ENCODE results near the gene ZNF646.
"Not testable (repeated sequence)": the region's sequence is repeated elsewhere in the genome, so short reads cannot be mapped to it uniquely, and the experiment has no call there.

The ZNF646 gene

DNA sequence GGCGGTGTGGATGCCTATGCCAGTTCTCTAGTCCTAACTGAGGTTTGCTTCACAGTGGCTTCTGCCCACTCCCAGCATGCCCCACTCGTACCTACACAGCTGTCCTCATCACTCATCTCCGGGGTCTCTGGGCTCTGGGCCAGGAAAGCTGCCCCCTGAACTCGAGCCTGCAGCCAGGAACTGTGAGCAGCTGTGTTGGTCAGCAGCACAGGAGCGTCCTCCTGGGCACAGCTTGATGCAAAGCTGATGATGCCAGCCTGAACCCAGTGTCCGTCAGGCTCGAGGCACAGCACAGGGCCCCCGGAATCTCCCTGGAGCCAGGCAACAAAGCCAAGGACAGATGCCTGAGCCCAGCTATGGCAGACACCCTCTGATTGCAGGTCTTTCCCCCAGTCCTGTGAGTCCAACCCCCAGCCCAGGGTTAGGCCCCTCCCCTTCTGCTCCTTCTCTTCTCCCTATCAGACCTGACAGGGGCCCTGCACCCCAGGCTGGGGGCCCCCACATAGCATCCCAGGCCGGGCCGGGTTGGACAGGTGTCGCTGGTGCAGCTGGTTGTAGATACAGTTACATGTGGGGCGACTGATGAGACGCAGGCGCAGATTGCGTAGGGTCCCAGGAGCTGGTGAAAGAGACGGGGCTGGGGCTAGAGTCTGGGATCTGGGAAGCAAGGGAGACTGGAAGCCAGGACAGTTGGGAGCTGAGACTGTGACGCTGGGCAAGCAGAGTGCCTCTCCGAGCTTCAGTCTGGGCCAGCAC lies 11.8 kb downstream of the ZNF646 start:
- no peak for DNase-seq (ENCODE audit: low spot score)

GRCh38 chr16:31086629-31086906 lies 12.3 kb downstream of the ZNF646 start:
- no peak for DNase-seq (ENCODE audit: low spot score)

DNA sequence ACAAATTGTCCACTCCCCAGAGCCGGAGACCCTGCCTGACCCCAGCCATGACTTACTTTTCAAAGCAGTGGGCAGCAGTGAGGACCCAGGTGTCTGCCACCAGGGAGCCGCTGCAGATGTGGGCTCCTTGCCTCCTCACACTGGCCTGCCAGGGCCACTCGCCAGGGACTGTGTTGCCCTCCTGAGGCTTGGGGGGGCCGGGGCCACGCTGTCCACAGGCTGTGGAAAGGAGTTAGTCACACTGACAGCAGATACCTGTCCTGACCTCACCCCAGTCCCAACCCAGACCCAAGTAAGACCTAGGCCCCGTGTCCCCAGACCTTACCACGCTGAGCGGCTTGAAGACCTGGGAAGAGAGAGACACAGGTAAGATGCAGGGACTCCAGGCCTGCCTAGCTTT lies 13.3 kb downstream of the ZNF646 start:
- no peak for DNase-seq (ENCODE audit: low spot score)

- DNase-seq (ENCODE audit: low spot score), result no peak
These were observed 13.7 kb downstream of the ZNF646 start for GRCh38 chr16:31087971-31088370.

- no peak for DNase-seq (ENCODE audit: low spot score)
These were observed 14.4 kb downstream of the ZNF646 start, which contains the start of gene PRSS53 for GRCh38 chr16:31088459-31089183. Gene PRSS53 (minus strand): TSS chr16:31088943. CDS start chr16:31088809, 134 bp downstream.

DNA sequence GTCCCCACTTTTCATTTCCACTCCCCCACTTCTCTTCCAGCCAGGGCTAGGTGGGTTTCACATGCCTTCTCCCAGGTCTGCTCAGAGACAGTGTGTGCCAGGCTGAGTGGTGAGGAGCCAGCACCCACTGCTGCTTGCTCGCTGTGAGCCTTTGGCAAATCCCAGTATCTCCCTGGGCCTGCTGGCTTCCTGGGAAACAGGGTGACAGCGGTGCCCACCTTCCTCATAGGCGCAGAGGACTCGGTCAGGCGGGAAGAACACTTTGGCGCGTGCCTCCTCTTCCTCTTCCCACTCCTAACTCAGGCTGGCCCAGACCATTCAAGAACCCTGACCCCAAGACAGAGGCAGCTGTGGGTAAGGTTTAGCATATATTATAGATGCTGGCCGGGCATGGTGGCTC lies 15.0 kb downstream of the ZNF646 start:
- DNase-seq (ENCODE audit: low spot score), result no peak

GRCh38 chr16:31090540-31090939 lies 16.3 kb downstream of the ZNF646 start:
- no peak for DNase-seq (ENCODE audit: low spot score)

- DNase-seq (ENCODE audit: low spot score), result no peak
These were observed 18.1 kb downstream of the ZNF646 start for GRCh38 chr16:31092330-31092729.

- DNase-seq (ENCODE audit: low spot score), result no peak
These were observed 19.0 kb downstream of the ZNF646 start for GRCh38 chr16:31093132-31093703.

- no peak for DNase-seq (ENCODE audit: low spot score)
These were observed 19.8 kb downstream of the ZNF646 start for GRCh38 chr16:31094088-31094423.

DNA sequence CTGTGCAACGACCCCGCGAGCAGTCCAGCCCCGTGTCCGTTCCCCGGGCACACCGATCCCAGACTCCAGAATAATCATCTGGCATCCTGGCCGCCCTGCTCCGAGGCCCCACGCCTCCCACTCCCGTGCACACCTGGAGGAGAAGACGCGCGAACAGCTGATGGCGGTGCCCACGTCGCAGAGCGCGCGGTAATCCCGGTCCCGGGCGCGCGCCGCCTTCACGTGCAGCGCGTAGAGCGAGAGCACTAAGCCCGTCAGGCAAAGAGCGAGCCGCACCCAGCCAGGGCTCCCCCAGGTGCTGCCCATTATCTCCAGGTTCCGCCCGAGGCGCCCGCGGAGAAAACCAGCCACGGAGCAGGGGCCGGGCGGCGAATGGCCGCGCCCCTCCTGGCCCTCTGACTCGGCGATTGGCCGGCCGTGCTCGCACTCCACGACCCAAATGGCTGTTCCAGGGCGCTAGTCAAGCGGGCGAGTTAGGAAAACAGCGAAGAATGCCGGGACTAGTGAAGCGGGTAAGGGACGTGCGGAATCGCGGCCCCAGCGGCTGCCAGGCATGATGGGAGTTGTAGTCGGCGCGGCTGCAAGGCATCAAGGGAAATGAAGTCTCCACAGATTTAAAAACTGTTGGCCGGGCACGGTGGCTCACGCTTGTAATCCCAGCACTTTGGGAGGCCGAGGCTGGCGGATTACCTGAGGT lies 20.4 kb downstream of the ZNF646 start, which contains the start of gene VKORC1:
VKORC1 (minus strand) TSS at position 374 of the 697 bp plus-strand sequence; CDS start at position 306, 68 bp downstream.
- peak; percentile 94 for DNase-seq (ENCODE audit: low spot score)

- no peak for DNase-seq (ENCODE audit: low spot score)
These were observed 25.8 kb downstream of the ZNF646 start for GRCh38 chr16:31099860-31100638.

DNA sequence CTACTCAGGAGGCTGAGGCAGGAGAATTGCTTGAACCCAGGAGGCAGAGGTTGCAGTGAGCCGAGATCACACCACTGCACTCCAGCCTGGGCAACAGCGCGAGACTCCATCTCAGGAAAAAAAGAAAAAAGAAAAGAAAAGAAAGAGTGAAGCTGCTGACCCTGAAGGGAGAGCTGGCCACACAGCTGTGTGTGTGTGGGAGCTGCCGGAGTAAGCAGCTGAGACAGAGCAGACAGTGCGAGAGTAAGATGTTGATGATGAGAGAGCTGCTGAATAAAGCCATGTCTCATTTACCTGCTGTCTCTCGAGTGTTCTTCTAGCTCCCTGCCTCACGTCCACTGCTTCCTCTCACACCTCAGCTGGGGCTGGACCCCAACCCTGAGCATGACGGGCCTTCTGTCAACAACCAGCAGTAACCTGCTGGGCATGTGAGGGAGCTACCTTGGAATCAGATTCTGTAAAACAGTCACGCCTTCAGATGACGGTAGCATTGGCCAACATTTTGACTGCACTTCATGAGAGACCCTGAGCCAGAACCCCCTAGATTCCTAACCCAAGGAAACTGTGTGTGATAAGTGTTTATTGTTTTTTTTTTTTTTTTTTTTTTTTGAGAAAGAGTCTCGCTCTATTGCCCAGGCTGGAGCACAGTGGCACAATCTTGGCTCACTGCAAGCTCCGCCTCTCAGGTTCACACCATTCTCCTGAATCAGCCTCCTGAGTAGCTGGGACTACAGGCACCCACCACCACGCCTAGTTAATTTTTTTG lies 26.8 kb downstream of the ZNF646 start:
- DNase-seq (ENCODE audit: low spot score), result not testable (repeated sequence)

GRCh38 chr16:31105677-31106213 lies 31.5 kb downstream of the ZNF646 start:
- peak; percentile 76 for DNase-seq (ENCODE audit: low spot score)

DNA sequence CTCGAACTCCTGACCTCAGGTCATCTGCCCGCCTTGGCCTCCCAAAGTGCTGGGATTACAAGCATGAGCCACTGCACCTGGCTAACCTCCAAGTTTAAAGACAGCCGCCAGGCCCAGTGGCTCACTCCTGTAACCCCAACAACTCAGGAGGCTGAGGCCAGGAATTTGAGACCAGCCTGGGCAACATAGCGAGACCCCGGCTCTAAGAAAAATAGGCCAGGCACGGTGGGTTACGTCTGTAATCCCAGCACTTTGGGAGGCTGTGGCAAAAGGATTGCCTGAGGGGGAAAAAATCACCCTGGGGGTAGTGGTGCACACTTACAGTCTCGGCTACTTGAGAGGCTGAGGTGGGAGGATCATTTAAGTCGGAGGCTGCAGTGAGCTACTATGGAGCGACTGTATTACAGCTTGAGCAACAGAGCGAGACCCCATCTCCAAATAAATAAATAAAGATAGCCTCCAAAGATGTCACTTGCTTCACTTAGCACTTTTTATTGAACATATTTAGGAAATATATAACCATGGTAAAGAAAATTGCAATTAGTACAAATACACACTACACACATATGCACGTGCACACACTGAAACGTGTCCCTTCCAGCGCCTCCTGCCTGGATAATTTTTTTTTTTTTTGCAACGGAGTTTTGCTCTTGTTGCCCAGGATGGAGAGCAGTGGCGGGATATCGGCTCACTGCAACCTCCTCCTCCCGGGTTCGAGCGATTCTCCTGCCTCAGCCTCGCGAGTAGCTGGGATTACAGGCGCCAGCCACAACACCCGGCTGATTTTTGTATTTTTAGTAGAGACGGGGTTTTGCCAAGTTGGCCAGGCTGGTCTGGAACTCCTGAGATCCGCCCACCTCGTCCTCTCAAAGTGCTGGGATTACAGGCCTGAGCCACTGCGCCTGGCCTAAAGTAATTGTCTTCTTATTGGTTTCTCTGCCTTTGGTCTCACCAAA lies 32.6 kb downstream of the ZNF646 start:
- DNase-seq (ENCODE audit: low spot score), result no peak

GRCh38 chr16:31107465-31107867 lies 33.2 kb downstream of the ZNF646 start:
- no peak for DNase-seq (ENCODE audit: low spot score)

DNA sequence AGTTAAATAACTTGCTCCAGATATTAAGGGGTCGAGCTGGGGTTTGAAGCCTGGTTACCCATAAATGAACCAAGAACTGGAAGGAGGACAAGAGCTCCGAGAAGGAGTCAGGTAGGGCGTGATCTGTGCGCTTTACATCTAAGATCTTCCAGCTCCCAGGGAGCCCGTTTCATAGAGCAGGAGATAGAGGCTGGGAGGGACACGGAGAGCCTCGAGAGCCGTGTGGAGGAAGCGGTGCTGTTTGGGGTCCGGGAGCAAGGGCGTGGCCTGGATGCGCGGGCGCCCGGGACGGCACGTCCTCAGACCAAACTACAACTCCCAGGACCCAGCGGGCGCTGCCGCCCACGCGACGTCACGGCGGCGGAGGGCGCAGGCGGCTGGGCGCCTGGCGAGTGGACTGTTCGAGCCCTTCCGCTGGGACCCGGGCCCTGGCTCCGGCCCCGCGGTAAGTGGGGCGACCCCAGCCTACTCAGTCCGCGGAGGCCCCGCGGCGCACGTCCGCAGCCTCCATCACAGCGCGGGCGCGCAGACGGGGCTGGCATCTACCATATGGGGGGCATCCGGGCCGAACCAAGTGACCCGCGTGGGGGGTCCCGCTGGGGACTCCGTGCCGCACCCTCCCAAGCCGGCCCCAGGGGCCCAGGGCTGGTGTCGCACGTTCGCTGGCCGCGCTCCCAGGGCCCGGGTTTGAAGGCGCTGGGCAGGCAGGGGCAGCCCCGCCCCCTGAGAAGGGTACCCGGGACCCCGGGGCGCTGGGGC lies 34.0 kb downstream of the ZNF646 start, which contains the start of gene BCKDK:
BCKDK (plus strand) TSS at position 352 of the 759 bp plus-strand sequence. CDS start 838 bp downstream, outside the sequence.
- peak; percentile 61 for DNase-seq (ENCODE audit: low spot score)

DNA sequence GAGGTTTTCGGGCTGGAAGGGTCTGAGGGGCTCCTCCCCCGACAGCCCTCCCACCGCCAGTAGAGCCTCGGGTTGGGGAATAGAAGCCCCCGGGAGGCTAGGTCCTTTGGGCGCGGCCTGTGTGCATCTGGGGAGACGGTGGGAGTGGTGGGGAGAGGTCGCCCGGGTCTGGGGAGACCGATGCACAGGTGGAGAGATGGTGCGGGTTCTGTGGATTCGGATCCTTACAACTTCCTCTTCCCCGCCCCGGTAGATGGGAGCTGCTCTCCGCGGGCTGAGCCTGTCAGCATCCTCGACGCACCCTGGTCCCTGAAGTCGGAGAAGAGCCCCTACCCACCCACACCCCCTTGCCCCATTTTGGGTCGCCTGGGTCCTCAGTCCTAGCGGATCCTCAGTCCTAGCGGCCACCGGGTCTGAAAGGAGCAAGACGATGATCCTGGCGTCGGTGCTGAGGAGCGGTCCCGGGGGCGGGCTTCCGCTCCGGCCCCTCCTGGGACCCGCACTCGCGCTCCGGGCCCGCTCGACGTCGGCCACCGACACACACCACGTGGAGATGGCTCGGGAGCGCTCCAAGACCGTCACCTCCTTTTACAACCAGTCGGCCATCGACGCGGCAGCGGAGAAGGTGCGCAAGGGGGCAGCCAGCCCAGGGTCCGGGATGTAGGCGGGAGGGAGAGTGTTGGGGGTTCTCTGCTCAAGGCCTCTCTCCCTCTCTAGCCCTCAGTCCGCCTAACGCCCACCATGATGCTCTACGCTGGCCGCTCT lies 34.8 kb downstream of the ZNF646 start:
- DNase-seq (ENCODE audit: low spot score), result no peak
